WTC11 (cell line): ENCODE results near the gene PPP1R15B. TPM values are rescaled to one million over a fixed set of nuclear protein-coding genes. Genes with fewer than 3 reads are reported as not detected.

Experiments used
- ATAC-seq: fragments of 200-7000 bp; cut with Tn5 transposase; 2 replicates; pipeline ENCODE4 v1.10.0; 2021; ENCODE audit warnings: mild to moderate bottlenecking, moderate library complexity
- CTCF ChIA-PET: fragments of 300-600 bp; sonication (Branson Sonifier 250); formaldehyde crosslinking; loops from one replicate; lab custom pipeline; 2021; ENCODE audit warnings: antibody characterized with exemption; lab: Charles Lee
- POLR2A ChIA-PET: fragments of 350-600 bp; sonication (Branson Sonifier 250); formaldehyde crosslinking; loops from one replicate; lab custom pipeline; 2021; ENCODE audit warnings: antibody characterized with exemption; lab: Charles Lee
- DNase-seq: peaks from one replicate; pipeline ENCODE4 v3.0.0; 2021; ENCODE audit warnings: low spot score
- H3K27ac Mint-ChIP-seq: 2 replicates; pipeline ENCODE4 v1.8.0; 2021; ENCODE audit warnings: mixed read lengths
- H3K27me3 Mint-ChIP-seq: 2 replicates; pipeline ENCODE4 v1.8.0; 2021; ENCODE audit warnings: low read depth, mild to moderate bottlenecking, moderate library complexity, mixed read lengths
- H3K36me3 Mint-ChIP-seq: 2 replicates; pipeline ENCODE4 v1.8.0; 2021; ENCODE audit warnings: mixed read lengths
- H3K4me1 Mint-ChIP-seq: 2 replicates; pipeline ENCODE4 v1.8.0; 2022; ENCODE audit warnings: mixed read lengths
- H3K4me3 Mint-ChIP-seq: 2 replicates; pipeline ENCODE4 v1.8.0; 2021; ENCODE audit warnings: mild to moderate bottlenecking, moderate library complexity, mixed read lengths
- H3K9me3 Mint-ChIP-seq: 2 replicates; pipeline ENCODE4 v1.8.0; 2021; ENCODE audit warnings: mixed read lengths
- ATF1 ChIP-seq: sonication (generic); formaldehyde crosslinking; IDR thresholded peaks from 2 replicates; pipeline ENCODE4 v1.8.1; 2023; ENCODE audit warnings: mild to moderate bottlenecking, moderate library complexity, missing genetic modification reagents
- ATF3 ChIP-seq: sonication (generic); formaldehyde crosslinking; conservative IDR thresholded peaks from 2 replicates; pipeline ENCODE4 v1.8.1; 2022; ENCODE audit warnings: mild to moderate bottlenecking, missing genetic modification reagents
- CREB1 ChIP-seq: sonication (generic); formaldehyde crosslinking; IDR thresholded peaks from 2 replicates; pipeline ENCODE4 v1.8.0; 2023; ENCODE audit warnings: mild to moderate bottlenecking, missing genetic modification reagents
- CREM ChIP-seq: sonication (generic); formaldehyde crosslinking; IDR thresholded peaks from 2 replicates; pipeline ENCODE4 v1.8.1; 2022; ENCODE audit warnings: mild to moderate bottlenecking, missing genetic modification reagents, moderate library complexity
- CTCF ChIP-seq: fragments of 200-600 bp; IDR thresholded peaks from 2 replicates; pipeline ENCODE4 v1.8.0; 2022; ENCODE audit warnings: antibody characterized with exemption
- ETV6 ChIP-seq: sonication (generic); formaldehyde crosslinking; IDR thresholded peaks from 2 replicates; pipeline ENCODE4 v1.8.1; 2022; ENCODE audit warnings: mild to moderate bottlenecking, missing genetic modification reagents
- FOXK1 ChIP-seq: sonication (generic); formaldehyde crosslinking; IDR thresholded peaks from 2 replicates; pipeline ENCODE4 v1.8.0; 2022; ENCODE audit warnings: mild to moderate bottlenecking, moderate library complexity, missing genetic modification reagents
- GRHL2 ChIP-seq: fragments of 250-450 bp; sonication (Bioruptor Pico); IDR thresholded peaks from 2 replicates; pipeline ENCODE4 v1.8.0; 2022; ENCODE audit warnings: mild to moderate bottlenecking, moderate library complexity; ENCODE audit not compliant: insufficient replicate concordance, severe bottlenecking
- GTF2I ChIP-seq: fragments of 250-450 bp; sonication (Bioruptor Pico); conservative IDR thresholded peaks from 2 replicates; pipeline ENCODE4 v1.4.0; 2021; ENCODE audit warnings: mild to moderate bottlenecking
- MXD4 ChIP-seq: fragments of 250-450 bp; sonication (Bioruptor Pico); IDR thresholded peaks from 2 replicates; pipeline ENCODE4 v1.8.0; 2021; ENCODE audit warnings: mild to moderate bottlenecking, moderate library complexity, borderline replicate concordance
- MYBL2 ChIP-seq: sonication (generic); formaldehyde crosslinking; IDR thresholded peaks from 2 replicates; pipeline ENCODE4 v1.8.1; 2023; ENCODE audit warnings: mild to moderate bottlenecking, moderate library complexity, missing genetic modification reagents
- NFATC4 ChIP-seq: fragments of 250-450 bp; sonication (Bioruptor Pico); IDR thresholded peaks from 2 replicates; pipeline ENCODE4 v1.9.0; 2021; ENCODE audit warnings: mild to moderate bottlenecking
- NR2C2 ChIP-seq: sonication (generic); formaldehyde crosslinking; IDR thresholded peaks from 2 replicates; pipeline ENCODE4 v1.8.0; 2022; ENCODE audit warnings: mild to moderate bottlenecking, missing genetic modification reagents
- OVOL2 ChIP-seq: fragments of 250-450 bp; sonication (Bioruptor Pico); IDR thresholded peaks from 2 replicates; pipeline ENCODE4 v1.9.0; 2021; ENCODE audit warnings: mild to moderate bottlenecking, borderline replicate concordance
- RORB ChIP-seq: fragments of 250-450 bp; sonication (Bioruptor Pico); IDR thresholded peaks from 2 replicates; pipeline ENCODE4 v1.9.0; 2021; ENCODE audit warnings: mild to moderate bottlenecking
- SMAD4 ChIP-seq: sonication (generic); formaldehyde crosslinking; IDR thresholded peaks from 2 replicates; pipeline ENCODE4 v1.8.0; 2022; ENCODE audit warnings: mild to moderate bottlenecking, missing genetic modification reagents
- SP1 ChIP-seq: sonication (generic); formaldehyde crosslinking; conservative IDR thresholded peaks from 2 replicates; pipeline ENCODE4 v1.8.1; 2022; ENCODE audit warnings: missing genetic modification reagents
- TP53 ChIP-seq: sonication (generic); formaldehyde crosslinking; IDR thresholded peaks from 2 replicates; pipeline ENCODE4 v1.8.1; 2023; ENCODE audit warnings: mild to moderate bottlenecking, missing genetic modification reagents
- ZBTB21 ChIP-seq: sonication (generic); formaldehyde crosslinking; IDR thresholded peaks from 2 replicates; pipeline ENCODE4 v1.8.1; 2023; ENCODE audit warnings: mild to moderate bottlenecking, missing genetic modification reagents, borderline replicate concordance
- ZBTB43 ChIP-seq: sonication (generic); formaldehyde crosslinking; IDR thresholded peaks from 2 replicates; pipeline ENCODE4 v1.8.1; 2023; ENCODE audit warnings: mild to moderate bottlenecking, missing genetic modification reagents
- ZNF423 ChIP-seq: fragments of 250-450 bp; sonication (Bioruptor Pico); IDR thresholded peaks from 2 replicates; pipeline ENCODE4 v2.1.2; 2022; ENCODE audit warnings: mild to moderate bottlenecking, moderate library complexity
- total RNA-seq: library from RNA; stranded (reverse); gene quantifications from 3 replicates; pipeline ENCODE4 v1.2.3, GENCODE V29; 2021

Gene PPP1R15B
- total RNA-seq, 1 experiment from 2014 or later = 47.7 TPM

DNA sequence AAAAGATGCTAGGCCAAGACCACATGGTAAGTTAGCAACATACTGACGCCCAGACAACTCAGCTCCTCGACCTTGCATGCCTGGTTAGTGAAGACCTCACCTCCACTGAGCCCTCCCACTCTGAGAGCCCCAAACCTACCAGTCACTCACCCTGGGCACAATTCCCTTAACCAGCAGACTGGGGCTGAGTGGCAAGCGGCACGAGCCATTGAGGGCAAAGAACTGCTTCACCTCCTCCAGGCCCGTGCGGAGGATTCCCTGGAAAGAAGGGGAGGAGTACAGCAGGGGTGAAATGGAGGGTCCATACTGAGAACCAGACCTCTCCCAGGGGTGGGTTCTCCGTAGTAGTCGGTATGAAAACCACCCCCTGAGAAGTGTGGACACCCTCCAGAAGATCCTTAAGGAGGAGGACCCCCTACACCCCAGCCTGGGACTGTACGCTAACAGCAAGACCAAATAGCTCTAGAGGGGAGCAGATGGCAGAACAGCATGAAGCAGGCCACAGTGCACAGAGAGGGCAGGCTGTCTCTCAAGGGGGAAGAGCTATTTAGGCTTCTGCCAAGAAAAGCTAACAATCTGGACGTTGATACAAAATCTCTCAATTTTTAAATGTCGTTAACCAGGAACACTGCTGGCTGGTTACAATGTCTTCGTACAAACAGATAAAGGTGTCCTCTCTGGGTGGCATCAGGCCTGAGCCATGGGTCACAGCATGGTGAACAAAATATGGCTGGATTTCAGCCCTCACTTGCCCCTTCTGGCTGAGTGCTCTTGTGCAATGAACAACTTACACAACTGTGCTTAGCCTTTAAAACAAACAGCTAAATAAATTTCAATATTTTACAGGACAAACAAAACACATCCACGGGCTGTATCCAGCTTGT lies 31.0 kb upstream of the PPP1R15B start (continued):
- TF ChIP-seq RORB (CRISPR knock-in tag) = no peak
- TF ChIP-seq NFATC4 = no peak
- TF ChIP-seq SP1 (CRISPR knock-in tag) = no peak
- no peak for TF ChIP-seq ATF1 (CRISPR knock-in tag)
- TF ChIP-seq SMAD4 (CRISPR knock-in tag) = no peak

GRCh38 chr1:204441558-204441957 lies 29.9 kb upstream of the PPP1R15B start:
- Mint-ChIP-seq H3K4me1 (peaks cover 7% of the 10 kb centered on the region), H3K27ac (no peak overlapping the region), H3K36me3 (peaks cover 19% of the 10 kb centered on the region), H3K27me3 (no peaks in the 10 kb centered on the region), H3K9me3 (no peaks in the 10 kb centered on the region), H3K4me3 (no peak overlapping the region)
- POLR2A ChIA-PET = no interaction called here
- DNase-seq = no peak
- TF ChIP-seq CTCF (no peak), ZBTB21 (CRISPR knock-in tag) (no peak), OVOL2 (CRISPR knock-in tag) (no peak), ZBTB43 (CRISPR knock-in tag) (no peak), NFATC4 (no peak), ETV6 (CRISPR knock-in tag) (no peak)
- TF ChIP-seq, all 79 proteins: peak for 0
- ATAC-seq = no peak
- CTCF ChIA-PET = interaction anchor here (13.1 kb wide), 1 partner anchor 59 kb away, joined by 906 read pairs; the partner anchor contains the start of gene PIK3C2B

- H3K27ac Mint-ChIP-seq = 0 out of 2 replicates have a peak overlapping the region, but pooled peaks have one; percentile 10
- DNase-seq (no peak), ATAC-seq (no peak)
- no peaks in the 10 kb centered on the region for H3K4me1 Mint-ChIP-seq
- POLR2A ChIA-PET = interaction anchor here (0.7 kb wide), 1 partner anchor 57 kb away, joined by 4 read pairs; no protein-coding TSS in a partner anchor
- H3K4me3 Mint-ChIP-seq = no peak overlapping the region
- H3K36me3 Mint-ChIP-seq = peaks cover 17% of the 10 kb centered on the region
- H3K27me3 Mint-ChIP-seq = no peaks in the 10 kb centered on the region
- CTCF ChIA-PET = interaction anchor here (1.8 to 2.1 kb wide), 2 partner anchors 9 to 54 kb away, joined by 6 to 7 read pairs; partner anchors contain the start of gene PIK3C2B
- TF ChIP-seq MYBL2 (CRISPR knock-in tag) (no peak), CTCF (no peak), NR2C2 (no peak), GTF2I (CRISPR knock-in tag) (no peak), CREB1 (CRISPR knock-in tag) (no peak), ZNF423 (CRISPR knock-in tag) (no peak), MXD4 (CRISPR knock-in tag) (no peak), CREM (no peak), TP53 (CRISPR knock-in tag) (no peak), FOXK1 (no peak), ATF3 (CRISPR knock-in tag) (no peak), ETV6 (CRISPR knock-in tag) (no peak), GRHL2 (no peak)
- TF ChIP-seq, all 79 proteins: peak for 0
- no peaks in the 10 kb centered on the region for H3K9me3 Mint-ChIP-seq
These were observed 28.2 kb upstream of the PPP1R15B start for GRCh38 chr1:204439621-204440375.
